ENCODE data around the gene HOXA5.

Gene HOXA5

GRCh38 chr7:27143023-27143949 is at the start of gene HOXA5:
HOXA5 (minus strand) TSS chr7:27143681; CDS start chr7:27143607, 74 bp downstream.
- Histone ChIP-seq H3K4me3 (ENCODE audit: low read depth, low read length) (peak within 1 kb of the TSS; percentile 79), H3K4me1 (ENCODE audit: control insufficient read depth, insufficient read depth, low read length) (peaks cover 22% of the 10 kb centered on the region), H3K27ac (ENCODE audit: extremely low read depth, low read depth, low read length) (peak within 1 kb of the TSS; percentile 98), H3K9me3 (ENCODE audit: control insufficient read depth, insufficient read depth, low read depth, low read length) (no peaks in the 10 kb centered on the region), H3K36me3 (ENCODE audit: control insufficient read depth in 2 of 2, insufficient read depth in 1 of 2, low read length in 2 of 2) (peaks cover 0 to 63% of the 10 kb centered on the region in 2 experiments; a peak in 2 of 3 replicates)
- CTCF ChIA-PET, result interaction anchor here (0.6 to 4.4 kb wide), 46 partner anchors 9 to 1685 kb away, joined by 3 to 34 read pairs (median 4); partner anchors contain the start of genes HOXA1 and HOXA7
- POLR2A ChIA-PET, result interaction anchor here (0.6 to 1.6 kb wide), 20 partner anchors 9 to 1281 kb away, joined by 3 to 9 read pairs (median 4); partner anchors contain the start of genes HOXA4, HOXA7 and HOXA9
- TF ChIP-seq ZNF654 (tag by site-specific recombination; IDR thresholded peaks at IDR 0.05; ENCODE audit: low read depth), result no peak
- TF ChIP-seq ZNF138 (tag by site-specific recombination; IDR thresholded peaks at IDR 0.05; ENCODE audit: borderline replicate concordance), result no peak
- peak; percentile 76 for TF ChIP-seq ZEB2 (tag by site-specific recombination; IDR thresholded peaks at IDR 0.05)
- no peak for TF ChIP-seq SALL2 (tag by site-specific recombination; IDR thresholded peaks at IDR 0.05; ENCODE audit: borderline replicate concordance)
- TF ChIP-seq SP7 (tag by site-specific recombination; IDR thresholded peaks at IDR 0.05), result peak; percentile 63
- TF ChIP-seq ZNF398 (tag by site-specific recombination; IDR thresholded peaks at IDR 0.05), result no peak
- TF ChIP-seq PRDM4 (tag by site-specific recombination; IDR thresholded peaks at IDR 0.05), result 0 out of 2 replicates have a peak, but pooled peaks have one; percentile 15
- TF ChIP-seq ZBTB10 (tag by site-specific recombination; IDR thresholded peaks at IDR 0.05), result peak; percentile 79
- 0 out of 2 replicates have a peak, but pooled peaks have one; percentile 10 for TF ChIP-seq ZNF580 (tag by site-specific recombination; IDR thresholded peaks at IDR 0.05)
- no peak for TF ChIP-seq ZNF324 (tag by site-specific recombination; IDR thresholded peaks at IDR 0.05)
- TF ChIP-seq PRDM6 (tag by site-specific recombination; IDR thresholded peaks at IDR 0.05), result peak; percentile 72
- no peak for TF ChIP-seq ZNF585B (tag by site-specific recombination; IDR thresholded peaks at IDR 0.05)
- TF ChIP-seq ZNF623 (tag by site-specific recombination; IDR thresholded peaks at IDR 0.05), result no peak
- TF ChIP-seq ZNF704 (tag by site-specific recombination; IDR thresholded peaks at IDR 0.05), result no peak
- peak; percentile 29; the same call in 1 of the 2 replicates for TF ChIP-seq INSM2 (tag by site-specific recombination; IDR thresholded peaks at IDR 0.05)
- TF ChIP-seq ZBTB1 (tag by site-specific recombination; IDR thresholded peaks at IDR 0.05), result peak; percentile 15; the same call in 1 of the 2 replicates
- peak; percentile 93 for TF ChIP-seq BCL11A (tag by site-specific recombination; IDR thresholded peaks at IDR 0.05; ENCODE audit: low read depth)
- TF ChIP-seq ZFHX2 (tag by site-specific recombination; conservative IDR thresholded peaks at IDR 0.05), result peak; percentile 77
- TF ChIP-seq ZNF274 (IDR thresholded peaks at IDR 0.05; ENCODE audit: low read length), result no peak
- TF ChIP-seq ZNF274 (tag by site-specific recombination; IDR thresholded peaks at IDR 0.05; ENCODE audit: borderline replicate concordance), result no peak
- TF ChIP-seq OVOL3 (tag by site-specific recombination; IDR thresholded peaks at IDR 0.05), result peak; percentile 73; the same call in 1 of the 2 replicates
- TF ChIP-seq ZNF112 (tag by site-specific recombination; IDR thresholded peaks at IDR 0.05), result no peak
- TF ChIP-seq WT1 (tag by site-specific recombination; IDR thresholded peaks at IDR 0.05), result peak; percentile 76
